Stimulated activated CD4-positive, alpha-beta T cell treated with anti-CD3 and anti-CD28 coated beads, Interleukin-1b, Interleukin-23, amount 100 ng/mL, for 4 hours (primary cell): ENCODE data around the gene DGKB.

Source experiments
- DNase-seq, 2 donors: peaks; one replicate each; pipeline ENCODE4 v3.0.0-alpha.2; 2020; ENCODE audit warnings: low read depth in 2 of 2

Gene DGKB

GRCh38 chr7:14821757-14822480 is 80.6 kb downstream of the DGKB start:
- DNase-seq: no peak

- DNase-seq: no peak
Observed at GRCh38 chr7:14818871-14819270, 83.7 kb downstream of the DGKB start.

GRCh38 chr7:14817829-14818614 is 84.5 kb downstream of the DGKB start:
- no peak for DNase-seq

- no peak for DNase-seq
Observed at GRCh38 chr7:14807507-14807906, 95.0 kb downstream of the DGKB start.

- DNase-seq: no peak
Observed at GRCh38 chr7:14806891-14807290, 95.7 kb downstream of the DGKB start.

- no peak for DNase-seq
Observed at GRCh38 chr7:14805105-14805719, 97.3 kb downstream of the DGKB start.

GRCh38 chr7:14800664-14801063 is 101.9 kb downstream of the DGKB start:
- no peak for DNase-seq

GRCh38 chr7:14793151-14793550 is 109.4 kb downstream of the DGKB start:
- no peak for DNase-seq

- no peak for DNase-seq
Observed at GRCh38 chr7:14787551-14787950, 115.0 kb downstream of the DGKB start.

GRCh38 chr7:14786314-14786895 is 116.1 kb downstream of the DGKB start:
- DNase-seq: no peak

- no peak for DNase-seq
Observed at GRCh38 chr7:14777806-14778205, 124.7 kb downstream of the DGKB start.

GRCh38 chr7:14776266-14776665 is 126.3 kb downstream of the DGKB start:
- DNase-seq: no peak

- DNase-seq: no peak
Observed at GRCh38 chr7:14773729-14774271, 128.8 kb downstream of the DGKB start.

- DNase-seq: no peak
Observed at GRCh38 chr7:14770614-14771013, 131.9 kb downstream of the DGKB start.

- DNase-seq: no peak
Observed at GRCh38 chr7:14769261-14769660, 133.3 kb downstream of the DGKB start.

GRCh38 chr7:14767716-14768425 is 134.7 kb downstream of the DGKB start:
- DNase-seq: no peak

- no peak for DNase-seq
Observed at GRCh38 chr7:14766747-14767146, 135.8 kb downstream of the DGKB start.

- no peak for DNase-seq
Observed at GRCh38 chr7:14765731-14766130, 136.8 kb downstream of the DGKB start.

GRCh38 chr7:14762561-14762960 is 140.0 kb downstream of the DGKB start:
- DNase-seq: no peak

- no peak for DNase-seq
Observed at GRCh38 chr7:14761510-14762296, 140.8 kb downstream of the DGKB start.
